NCI-H2196 treated with DMSO at 0.1 percent for 48 hours (cell line): ENCODE data around the gene SOX15.
A peak's percentile ranks its signal among the peaks of the same experiment; 100 is the strongest.

Source experiments
- DNase-seq: peaks from one replicate; lab custom pipeline; 2025; ENCODE audit not compliant: unreplicated experiment; lab: John Stamatoyannopoulos, UW

The SOX15 gene

DNA sequence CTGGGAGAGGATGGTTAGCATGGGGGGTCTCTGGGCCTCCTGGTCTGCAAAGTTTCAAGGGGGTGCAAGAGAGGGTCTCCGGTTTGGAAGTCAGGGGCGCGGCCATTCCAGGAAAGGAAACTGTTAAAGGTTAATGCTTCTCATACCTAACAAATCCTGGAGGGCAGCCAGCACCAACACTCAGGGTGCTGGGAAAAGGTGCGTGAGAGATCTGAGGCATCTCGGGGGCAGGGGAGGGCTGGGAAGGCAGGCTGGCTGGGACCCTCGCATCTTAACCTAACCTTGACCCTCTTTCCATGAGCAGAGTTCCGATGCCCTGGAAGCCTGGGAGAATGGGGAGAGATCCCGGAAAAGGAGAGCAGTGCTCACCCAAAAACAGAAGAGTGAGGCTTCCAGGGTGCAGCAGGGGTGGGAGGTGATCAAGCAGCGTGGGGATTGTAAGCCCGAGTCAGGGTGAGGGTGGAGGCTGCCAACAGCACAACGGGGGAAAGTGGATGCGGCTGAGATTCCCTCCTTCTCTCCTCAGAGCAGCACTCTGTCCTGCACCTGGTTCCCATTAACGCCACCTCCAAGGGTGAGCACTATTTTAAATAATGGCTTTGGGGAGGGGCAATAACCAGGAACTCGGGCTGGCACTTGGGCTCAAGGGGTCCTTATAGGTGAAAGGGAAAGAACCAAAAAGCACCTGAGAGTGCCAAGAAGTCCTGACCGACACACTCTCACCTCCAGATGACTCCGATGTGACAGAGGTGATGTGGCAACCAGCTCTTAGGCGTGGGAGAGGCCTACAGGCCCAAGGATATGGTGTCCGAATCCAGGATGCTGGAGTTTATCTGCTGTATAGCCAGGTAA is 30.3 kb downstream of the SOX15 start:
- DNase-seq = no peak

DNA sequence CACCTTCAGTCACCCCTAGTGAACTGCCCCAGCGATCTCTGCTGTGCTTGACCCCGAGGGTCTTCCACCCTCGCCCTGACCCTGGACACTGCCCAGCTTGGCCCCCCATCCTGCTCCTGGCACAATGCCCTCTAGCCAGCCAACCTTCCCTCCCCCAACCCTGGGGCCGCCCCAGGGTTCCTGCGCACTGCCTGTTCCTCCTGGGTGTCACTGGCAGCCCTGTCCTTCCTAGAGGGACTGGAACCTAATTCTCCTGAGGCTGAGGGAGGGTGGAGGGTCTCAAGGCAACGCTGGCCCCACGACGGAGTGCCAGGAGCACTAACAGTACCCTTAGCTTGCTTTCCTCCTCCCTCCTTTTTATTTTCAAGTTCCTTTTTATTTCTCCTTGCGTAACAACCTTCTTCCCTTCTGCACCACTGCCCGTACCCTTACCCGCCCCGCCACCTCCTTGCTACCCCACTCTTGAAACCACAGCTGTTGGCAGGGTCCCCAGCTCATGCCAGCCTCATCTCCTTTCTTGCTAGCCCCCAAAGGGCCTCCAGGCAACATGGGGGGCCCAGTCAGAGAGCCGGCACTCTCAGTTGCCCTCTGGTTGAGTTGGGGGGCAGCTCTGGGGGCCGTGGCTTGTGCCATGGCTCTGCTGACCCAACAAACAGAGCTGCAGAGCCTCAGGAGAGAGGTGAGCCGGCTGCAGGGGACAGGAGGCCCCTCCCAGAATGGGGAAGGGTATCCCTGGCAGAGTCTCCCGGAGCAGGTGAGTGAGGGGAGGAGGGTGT is 31.2 kb downstream of the SOX15 start, which contains the start of gene TNFSF13:
TNFSF13 (plus strand) TSS at position 207 of the 776 bp plus-strand sequence; CDS start at position 497, 290 bp downstream.
- DNase-seq = no peak

DNA sequence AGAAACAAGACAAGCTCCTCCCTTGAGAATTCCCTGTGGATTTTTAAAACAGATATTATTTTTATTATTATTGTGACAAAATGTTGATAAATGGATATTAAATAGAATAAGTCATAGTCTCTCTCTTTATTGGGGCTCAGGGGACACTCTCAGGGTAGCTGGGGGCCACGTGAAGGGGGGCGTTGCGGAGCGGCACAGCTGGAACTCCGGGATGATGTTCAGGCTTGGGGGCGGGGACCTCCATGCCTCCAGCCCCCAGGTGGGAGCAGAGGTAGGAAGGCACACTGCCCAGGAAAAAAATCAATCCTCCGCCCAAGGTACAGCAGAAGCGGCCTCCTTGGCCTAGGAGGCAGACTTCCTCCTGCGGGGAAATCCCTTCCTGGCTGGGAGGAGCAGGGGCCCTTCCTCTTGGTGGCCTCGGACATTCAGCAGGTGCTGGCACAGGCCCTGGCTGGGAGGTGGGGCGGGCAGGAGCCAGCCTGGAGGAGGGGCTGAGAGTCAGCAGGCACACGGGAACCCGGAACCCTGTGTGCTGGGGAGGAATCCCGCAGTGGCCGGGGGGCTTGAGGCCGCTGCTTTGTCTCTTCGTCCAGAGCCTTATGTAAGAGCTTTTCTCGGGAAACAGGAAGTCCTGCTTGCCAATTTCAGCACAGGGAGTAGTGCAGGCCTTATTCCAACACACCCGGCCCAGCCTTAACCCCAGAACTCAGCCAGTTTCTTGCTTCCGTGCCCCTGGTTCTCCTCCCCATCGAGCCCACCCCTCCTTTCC is 31.9 kb downstream of the SOX15 start:
- DNase-seq = peak; percentile 48

DNA sequence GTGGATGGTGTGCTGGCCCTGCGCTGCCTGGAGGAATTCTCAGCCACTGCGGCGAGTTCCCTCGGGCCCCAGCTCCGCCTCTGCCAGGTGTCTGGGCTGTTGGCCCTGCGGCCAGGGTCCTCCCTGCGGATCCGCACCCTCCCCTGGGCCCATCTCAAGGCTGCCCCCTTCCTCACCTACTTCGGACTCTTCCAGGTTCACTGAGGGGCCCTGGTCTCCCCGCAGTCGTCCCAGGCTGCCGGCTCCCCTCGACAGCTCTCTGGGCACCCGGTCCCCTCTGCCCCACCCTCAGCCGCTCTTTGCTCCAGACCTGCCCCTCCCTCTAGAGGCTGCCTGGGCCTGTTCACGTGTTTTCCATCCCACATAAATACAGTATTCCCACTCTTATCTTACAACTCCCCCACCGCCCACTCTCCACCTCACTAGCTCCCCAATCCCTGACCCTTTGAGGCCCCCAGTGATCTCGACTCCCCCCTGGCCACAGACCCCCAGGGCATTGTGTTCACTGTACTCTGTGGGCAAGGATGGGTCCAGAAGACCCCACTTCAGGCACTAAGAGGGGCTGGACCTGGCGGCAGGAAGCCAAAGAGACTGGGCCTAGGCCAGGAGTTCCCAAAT is 32.6 kb downstream of the SOX15 start:
- no peak for DNase-seq

DNA sequence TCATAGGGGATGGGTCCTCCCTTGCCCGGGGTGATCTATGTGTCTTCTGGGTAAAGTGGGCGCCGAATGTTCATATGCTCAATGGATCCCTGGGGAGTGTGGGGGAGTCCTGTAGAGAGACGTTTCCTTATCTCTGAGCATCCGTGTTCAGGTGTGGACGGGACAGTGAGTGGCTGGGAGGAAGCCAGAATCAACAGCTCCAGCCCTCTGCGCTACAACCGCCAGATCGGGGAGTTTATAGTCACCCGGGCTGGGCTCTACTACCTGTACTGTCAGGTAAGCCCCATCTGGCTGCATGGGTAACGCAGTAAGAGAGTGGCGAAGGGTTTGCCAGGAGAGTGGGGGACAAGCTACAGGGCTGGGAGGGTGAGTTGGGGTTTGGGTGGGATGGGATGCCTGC is 33.3 kb downstream of the SOX15 start:
- no peak for DNase-seq

DNA sequence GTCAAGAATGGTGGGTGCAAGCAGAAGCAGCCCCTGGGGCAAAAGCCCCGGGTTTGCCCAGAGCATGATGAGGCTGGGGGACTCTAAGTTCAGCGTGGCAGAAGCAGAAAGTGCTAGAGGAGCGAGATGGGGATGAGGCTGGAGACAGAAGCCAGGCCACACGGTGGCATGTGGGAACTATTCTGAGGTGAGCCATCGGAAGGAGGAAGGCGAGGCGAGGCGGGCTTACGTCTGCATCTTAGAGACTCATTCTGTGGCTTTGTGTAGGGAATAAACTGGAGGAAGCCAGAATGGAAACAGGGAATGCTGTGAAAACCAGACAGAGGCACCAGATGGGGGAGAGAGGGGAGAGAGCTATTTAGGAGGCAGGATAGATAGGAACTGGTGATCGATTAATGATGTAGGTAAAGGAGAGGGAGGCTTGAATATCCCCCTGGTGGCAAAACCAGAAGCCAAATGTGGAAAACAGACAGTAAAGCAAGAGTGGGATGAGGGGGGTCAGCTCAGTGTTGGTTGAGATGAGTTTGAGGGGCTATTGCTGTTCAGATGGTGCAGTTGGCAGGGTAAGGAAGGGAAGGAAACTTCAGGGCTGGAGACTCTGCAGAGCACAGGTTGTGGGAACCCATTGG is 34.5 kb downstream of the SOX15 start:
- no peak for DNase-seq

DNA sequence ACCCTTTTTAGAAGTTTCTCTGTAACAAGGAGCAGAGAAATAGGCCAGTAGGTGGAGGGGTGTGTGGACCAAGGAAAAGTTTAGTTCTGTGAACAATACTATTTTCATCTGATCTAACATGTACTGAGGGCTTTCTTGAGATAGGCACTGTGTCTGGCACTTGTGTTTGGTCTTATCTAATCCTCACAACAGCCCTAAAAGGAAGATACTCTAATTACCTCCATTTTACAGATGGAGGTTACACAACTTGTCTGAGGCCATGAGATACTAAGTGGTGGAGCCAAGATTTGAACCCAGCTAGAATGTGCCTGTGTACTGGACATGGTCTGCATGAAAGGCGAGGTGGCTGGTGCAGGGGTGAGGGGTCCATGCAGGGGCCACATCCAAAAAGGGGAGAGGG is 36.5 kb downstream of the SOX15 start:
- no peak for DNase-seq

DNA sequence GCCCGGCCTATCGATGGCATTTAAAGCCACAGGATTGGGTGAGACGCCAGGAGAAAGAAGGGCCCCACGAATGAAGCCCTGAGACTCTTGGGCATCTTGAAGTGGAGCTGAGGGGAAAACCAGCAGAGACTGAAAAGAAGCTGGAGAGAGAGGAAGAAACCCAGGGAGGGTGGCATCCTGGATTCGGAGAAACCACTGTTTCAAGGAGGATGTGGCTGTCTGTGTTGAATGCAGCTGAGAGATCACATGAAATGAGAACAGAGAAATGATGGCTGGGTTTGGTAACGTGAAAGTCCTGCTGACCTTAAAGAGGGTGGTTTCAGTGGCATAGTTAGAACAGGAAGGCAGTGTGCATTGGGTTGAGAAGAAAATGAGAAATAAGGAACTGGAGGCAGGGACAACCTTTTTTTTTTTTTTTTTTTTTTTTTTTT is 37.3 kb downstream of the SOX15 start:
- DNase-seq = no peak

DNA sequence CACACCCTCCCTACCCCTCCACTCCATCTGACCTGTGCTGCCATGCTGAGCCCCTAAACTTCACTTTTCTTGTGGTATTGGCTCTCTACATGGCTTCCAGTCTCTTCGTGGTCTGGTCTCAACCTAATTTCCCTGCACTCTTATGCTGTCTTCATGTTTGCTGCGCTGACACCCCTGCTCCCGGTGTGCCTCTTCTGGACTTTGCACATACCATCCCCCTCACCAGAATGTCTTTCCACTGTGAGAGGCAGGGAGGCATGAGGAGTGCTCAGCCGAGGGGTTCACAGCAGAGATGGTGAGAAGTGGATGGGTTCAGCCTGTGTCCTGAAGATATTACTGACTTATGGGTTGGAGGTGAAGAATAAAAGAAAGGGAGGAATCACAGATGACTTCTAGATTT is 38.5 kb downstream of the SOX15 start:
- no peak for DNase-seq

DNA sequence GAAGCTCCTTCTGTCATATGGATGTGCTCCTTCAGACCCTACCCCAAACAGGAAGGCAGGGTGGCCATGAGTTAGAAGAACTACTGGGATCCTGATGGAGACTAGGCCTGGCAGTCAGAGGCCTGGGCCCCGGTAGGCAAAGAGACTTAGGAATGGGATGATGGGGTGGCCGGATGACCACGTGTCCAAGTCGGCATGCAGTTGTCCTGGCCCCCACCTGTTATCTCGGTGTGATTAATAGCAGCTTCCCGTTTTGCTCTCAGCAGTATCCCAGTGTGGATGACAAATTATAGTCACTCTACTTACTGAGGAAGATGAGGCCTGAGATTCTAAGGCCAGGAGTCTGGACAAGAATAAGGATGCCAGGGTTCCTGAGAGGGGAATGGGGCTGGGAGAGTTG is 39.5 kb downstream of the SOX15 start:
- no peak for DNase-seq

DNA sequence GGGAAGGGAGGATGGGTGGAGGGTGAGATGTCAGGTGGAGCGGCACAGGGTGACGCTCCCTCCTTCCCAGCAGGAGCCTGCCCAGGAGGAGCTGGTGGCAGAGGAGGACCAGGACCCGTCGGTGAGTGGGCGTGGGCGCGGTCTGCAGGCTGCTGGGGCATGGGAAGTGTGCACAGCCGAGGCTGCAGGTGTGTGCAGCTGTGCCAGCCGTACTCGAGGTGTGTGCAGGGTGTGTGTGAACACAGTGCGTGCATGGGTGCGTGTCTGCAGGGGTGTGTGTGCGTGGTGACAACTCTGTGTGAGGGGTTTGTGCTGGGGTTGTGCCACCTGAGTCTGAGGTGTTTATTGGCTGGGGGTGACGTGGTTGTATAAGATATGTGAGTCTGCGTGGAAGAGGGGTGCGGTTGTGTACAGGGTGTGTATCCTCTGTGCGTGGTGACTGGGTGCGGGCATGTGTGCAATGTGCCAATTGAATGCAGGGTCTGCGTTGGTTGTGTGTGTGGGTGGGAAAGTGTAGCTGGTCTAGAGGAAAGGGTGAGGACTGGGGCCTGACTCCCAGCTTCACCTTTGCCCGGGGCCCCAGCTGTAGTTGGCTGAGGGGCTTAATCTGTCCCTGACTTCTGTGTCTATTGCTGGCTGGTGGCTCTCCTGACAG is 40.4 kb downstream of the SOX15 start:
- no peak for DNase-seq

DNA sequence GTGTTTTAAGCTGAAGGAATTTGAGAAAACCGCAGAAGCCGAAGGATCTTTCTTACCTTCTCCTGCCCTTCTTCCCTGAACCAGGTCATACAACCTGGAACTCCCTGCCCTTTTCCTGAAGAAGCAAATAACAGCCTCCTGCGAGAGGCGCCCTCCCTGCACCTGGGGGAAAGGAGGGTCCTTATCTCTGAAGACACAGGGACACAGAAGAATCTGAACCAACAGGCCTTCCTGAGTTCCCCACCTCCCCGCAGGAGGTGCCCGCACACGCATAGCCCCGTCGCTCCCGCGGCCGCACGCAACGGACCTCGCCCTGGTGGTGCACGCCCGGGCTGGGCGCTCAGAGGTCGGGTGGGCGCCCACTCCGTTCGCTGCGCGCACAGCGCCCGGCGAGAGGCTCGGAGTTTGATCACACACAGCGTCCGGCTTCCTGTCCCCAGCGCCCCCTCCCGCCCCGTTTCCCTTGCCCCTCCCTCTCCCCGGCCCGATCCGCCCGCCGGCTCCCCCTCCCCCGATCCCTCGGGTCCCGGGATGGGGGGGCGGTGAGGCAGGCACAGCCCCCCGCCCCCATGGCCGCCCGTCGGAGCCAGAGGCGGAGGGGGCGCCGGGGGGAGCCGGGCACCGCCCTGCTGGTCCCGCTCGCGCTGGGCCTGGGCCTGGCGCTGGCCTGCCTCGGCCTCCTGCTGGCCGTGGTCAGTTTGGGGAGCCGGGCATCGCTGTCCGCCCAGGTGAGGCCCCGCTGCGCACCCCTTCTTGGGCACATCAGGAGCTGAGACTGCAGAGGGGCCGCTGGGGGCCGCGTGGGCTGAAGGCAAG is 41.1 kb downstream of the SOX15 start, which contains the start of gene TNFSF12:
TNFSF12 (plus strand) TSS at position 474 of the 816 bp plus-strand sequence; CDS start at position 570, 96 bp downstream.
- DNase-seq = no peak

DNA sequence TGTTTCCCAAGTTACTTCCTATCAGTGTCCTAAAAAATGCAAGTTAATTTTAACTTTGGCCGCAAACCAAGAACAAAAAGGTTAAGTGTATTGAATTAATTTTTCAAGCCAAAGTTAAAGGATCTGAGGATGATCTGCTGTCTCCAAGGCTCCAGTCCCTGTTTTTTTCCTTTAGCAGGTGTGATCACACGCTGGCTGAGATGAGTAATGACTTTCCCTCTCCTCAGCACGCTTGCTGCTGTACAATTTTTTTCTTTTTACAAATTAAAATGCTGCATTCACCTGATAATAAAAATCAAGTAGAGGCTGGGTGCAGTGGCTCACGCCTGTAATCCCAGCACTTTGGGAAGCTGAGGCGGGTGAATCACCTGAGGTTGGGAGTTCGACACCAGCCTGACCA is 45.0 kb downstream of the SOX15 start:
- no peak for DNase-seq

DNA sequence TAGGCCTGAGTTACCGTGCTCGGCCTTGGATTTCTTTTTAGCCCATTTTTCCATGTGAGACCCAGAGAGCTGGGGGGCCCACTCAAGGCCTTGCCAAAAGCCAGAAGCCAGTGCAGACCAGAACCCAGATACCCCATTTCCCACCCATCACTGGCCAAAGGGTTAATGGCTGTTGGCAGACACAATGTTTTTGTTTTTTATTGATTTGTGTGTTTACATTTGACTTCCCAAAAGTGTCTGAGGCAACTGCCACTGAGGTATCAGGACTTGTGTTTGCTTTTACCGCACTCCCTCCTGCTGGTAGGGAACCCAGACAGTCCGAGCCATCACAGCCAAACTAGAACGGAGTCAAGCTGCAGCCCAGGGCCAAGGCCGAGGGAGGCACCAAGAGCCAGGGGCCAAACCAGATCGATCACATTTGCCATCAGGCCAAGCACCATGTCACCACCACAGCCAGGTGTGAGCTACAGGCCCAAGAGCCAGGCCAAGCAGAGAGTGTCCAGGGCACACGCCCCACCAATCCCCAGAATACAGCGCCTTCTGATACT is 48.7 kb downstream of the SOX15 start:
- DNase-seq = no peak

DNA sequence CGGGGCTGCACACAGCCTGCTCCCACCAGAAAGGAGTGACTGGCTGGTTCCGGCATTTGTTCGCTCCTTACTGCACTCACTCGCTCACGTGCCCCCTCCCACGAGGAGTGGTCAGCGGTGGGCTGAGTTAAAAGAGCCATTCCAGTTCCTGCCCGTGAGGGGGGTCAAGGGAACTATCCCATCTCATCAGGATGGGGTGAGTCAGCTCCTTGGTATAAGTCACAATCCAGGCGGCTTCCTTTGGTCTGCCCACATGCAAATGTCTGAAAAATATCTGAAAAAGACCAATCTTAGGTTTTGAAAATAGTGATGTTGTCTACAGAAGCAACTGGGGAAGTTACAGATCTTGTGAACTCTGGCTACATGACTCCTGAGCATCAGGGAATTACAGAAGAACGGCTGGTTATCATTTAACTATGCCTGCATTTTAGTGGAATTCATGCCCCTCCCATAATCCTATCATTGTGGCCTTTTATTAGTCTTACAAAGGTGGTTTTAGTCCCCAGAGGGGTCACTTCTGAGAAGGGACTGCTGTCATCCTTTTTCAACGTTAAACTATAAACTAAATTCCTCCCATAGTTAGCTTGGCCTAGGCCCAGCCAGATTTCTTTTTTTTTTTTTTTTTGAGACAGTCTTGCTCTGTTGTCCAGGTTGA is 50.9 kb downstream of the SOX15 start:
- no peak for DNase-seq
